ENCODE measurements around the gene IL36A.

IL36A gene

GRCh38 chr2:113050921-113051895, 45.9 kb downstream of the IL36A start:
- no peak for DNase-seq (ENCODE audit: low read depth)

GRCh38 chr2:113052396-113052917, 47.2 kb downstream of the IL36A start, which contains the start of gene IL36B:
IL36B (minus strand) TSS chr2:113052867.
- no peak for DNase-seq (ENCODE audit: low read depth)

GRCh38 chr2:113053666-113054065, 48.4 kb downstream of the IL36A start:
- DNase-seq (ENCODE audit: low read depth): no peak

GRCh38 chr2:113054066-113054465, 48.8 kb downstream of the IL36A start:
- no peak for DNase-seq (ENCODE audit: low read depth)

- DNase-seq (ENCODE audit: low read depth): no peak
These were observed 51.3 kb downstream of the IL36A start for GRCh38 chr2:113056521-113056920.

GRCh38 chr2:113057117-113057516, 51.9 kb downstream of the IL36A start:
- DNase-seq (ENCODE audit: low read depth): no peak
